Thymus (tissue), 11 donors: ENCODE results near the gene IER5L. TPM values are rescaled to one million over a fixed set of nuclear protein-coding genes. Genes with fewer than 3 reads are reported as not detected.

Experiments
- DNase-seq, 9 donors: peaks; one replicate each; pipeline ENCODE4 v3.0.0-alpha.2; 2013; ENCODE audit warnings: low spot score in 9 of 9, low read depth in 6 of 9, missing footprints in 1 of 9
- H3K27ac ChIP-seq, 2 donors: one replicate each; pipeline ENCODE4 v1.5.1; 2013; ENCODE audit warnings: control low read depth in 1 of 2, low read depth in 1 of 2, low read length in 1 of 2, mild to moderate bottlenecking in 1 of 2, moderate library complexity in 1 of 2
- H3K27me3 ChIP-seq, 2 donors: one replicate each; pipeline ENCODE4 v1.5.1; 2013; ENCODE audit warnings: low read length in 1 of 2; ENCODE audit not compliant: control insufficient read depth in 2 of 2, insufficient read depth in 1 of 2
- H3K36me3 ChIP-seq, 2 donors: one replicate each; pipeline ENCODE4 v1.5.1; 2013; ENCODE audit warnings: low read length in 1 of 2, mild to moderate bottlenecking in 1 of 2, moderate library complexity in 1 of 2; ENCODE audit not compliant: control insufficient read depth in 2 of 2, insufficient read depth in 2 of 2
- H3K4me1 ChIP-seq, 2 donors: one replicate each; pipeline ENCODE4 v1.5.1; 2013; ENCODE audit warnings: low read length in 2 of 2; ENCODE audit not compliant: control insufficient read depth in 2 of 2, insufficient read depth in 2 of 2
- H3K4me3 ChIP-seq, 2 donors: one replicate each; pipeline ENCODE4 v1.5.1; 2013; ENCODE audit warnings: low read length in 2 of 2, control low read depth in 1 of 2, mild to moderate bottlenecking in 1 of 2
- H3K9me3 ChIP-seq, 2 donors: one replicate each; pipeline ENCODE4 v1.5.1; 2013; ENCODE audit warnings: low read length in 1 of 2, mild to moderate bottlenecking in 1 of 2; ENCODE audit not compliant: control insufficient read depth in 2 of 2, insufficient read depth in 1 of 2
- WGBS: extraction: QIAGEN DNeasy Blood & Tissue Kit; methylation state at CpG from one replicate; pipeline ENCODE4 v1.1.7; 2013; 5-methylcytosine and 5-hydroxymethylcytosine counted together
- polyA plus RNA-seq: library from polyadenylated mRNA; stranded (reverse); fragments of 200-250 nt; gene quantifications from one replicate; pipeline ENCODE4 v1.2.3, GENCODE V29; 2013
- total RNA-seq: library from RNA; stranded (reverse); fragments of 120-200 nt; gene quantifications from one replicate; pipeline ENCODE4 v1.2.4, GENCODE V29; 2013
- donor health status: healthy.

Gene IER5L
- total and polyA plus RNA-seq, 2 donors, result 4.2 to 13.7 TPM

GRCh38 chr9:129182122-129182521 is 4.1 kb upstream of the IER5L start:
- Histone ChIP-seq H3K36me3 (no peaks in the 10 kb centered on the region), H3K4me1 (peaks cover 4 to 22% of the 10 kb centered on the region in 2 donors), H3K9me3 (peaks cover 0 to 5% of the 10 kb centered on the region in 2 donors), H3K27ac (no peak overlapping the region), H3K27me3 (peaks cover 6 to 35% of the 10 kb centered on the region in 2 donors), H3K4me3 (no peak overlapping the region)
- no peak for DNase-seq
- 99% methylated on average over 4 of the region's 4 CpGs for WGBS

GRCh38 chr9:129181246-129181645 is 3.2 kb upstream of the IER5L start:
- 80% methylated on average over 5 of the region's 5 CpGs for WGBS
- no peak for DNase-seq
- Histone ChIP-seq H3K36me3 (no peaks in the 10 kb centered on the region), H3K4me1 (peaks cover 12 to 30% of the 10 kb centered on the region in 2 donors), H3K4me3 (no peak overlapping the region), H3K9me3 (peaks cover 0 to 2% of the 10 kb centered on the region in 2 donors), H3K27ac (no peak overlapping the region), H3K27me3 (peaks cover 14 to 43% of the 10 kb centered on the region in 2 donors)

DNA sequence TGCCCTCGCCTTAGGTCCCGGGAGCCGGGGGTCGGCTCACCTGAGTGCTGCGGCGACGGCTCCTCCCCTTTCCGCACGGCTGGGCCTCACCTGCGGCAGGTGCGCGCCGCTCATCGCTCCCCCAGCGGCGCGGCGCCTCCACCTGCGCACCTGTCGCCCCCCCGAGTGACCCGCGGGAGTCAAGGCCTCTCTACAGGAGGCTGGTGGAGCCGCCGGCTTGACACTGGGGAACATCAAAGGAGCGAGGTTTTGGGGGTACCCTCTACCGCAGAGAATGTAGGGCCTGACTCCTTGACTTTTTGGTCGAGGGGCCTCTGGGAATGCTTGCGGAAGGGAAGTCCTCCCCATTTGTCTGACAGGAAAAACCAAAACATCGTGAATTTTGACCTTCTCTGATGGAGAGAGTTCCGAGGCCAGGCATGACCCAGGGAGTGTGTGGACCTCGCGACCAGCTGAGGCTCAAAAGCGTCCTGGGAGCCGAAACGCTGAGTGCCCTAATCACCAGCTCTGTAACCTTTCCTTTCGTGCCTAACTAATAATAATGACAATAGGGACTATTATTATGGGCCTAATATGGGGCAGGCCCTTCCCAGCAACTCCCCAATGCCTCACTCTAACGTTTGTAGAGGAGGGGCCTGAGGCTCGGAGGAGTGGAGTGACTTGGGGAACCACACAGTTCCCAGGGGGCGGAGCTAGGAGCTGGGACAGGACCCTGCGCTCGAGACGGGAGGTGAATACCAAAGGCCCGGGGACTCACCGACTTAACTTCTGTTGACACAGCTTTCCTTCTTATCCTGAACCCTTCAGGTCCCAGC is 714 bp upstream of the IER5L start:
- WGBS, result 32% methylated on average over 45 of the region's 45 CpGs
- DNase-seq, result peak in 1 of 9 donors; percentile 23

DNA sequence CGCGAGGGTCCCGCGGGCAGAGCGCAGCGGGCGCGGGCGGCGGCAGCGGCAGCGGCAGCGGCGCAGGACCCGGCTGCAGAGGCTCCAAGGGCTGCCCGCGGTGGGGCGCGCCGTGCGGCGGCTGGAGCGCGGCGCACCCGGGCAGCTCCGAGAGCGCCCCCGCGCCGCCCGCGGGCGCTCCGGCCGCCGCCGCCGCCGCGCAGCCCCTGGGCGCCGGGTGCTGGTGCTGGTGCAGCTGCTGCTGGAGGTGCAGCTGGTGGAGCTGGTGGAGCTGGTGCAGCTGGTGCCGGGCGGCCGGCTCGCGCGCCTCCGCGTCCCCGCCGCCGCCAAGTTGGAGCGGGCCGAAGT is 644 bp downstream of the IER5L start:
- Histone ChIP-seq H3K27me3 (peaks cover 39 to 80% of the 10 kb centered on the region in 2 donors), H3K36me3 (no peaks in the 10 kb centered on the region), H3K4me1 (peaks cover 24 to 51% of the 10 kb centered on the region in 2 donors), H3K4me3 (peak overlapping the region; percentile 56 to 73), H3K9me3 (peaks cover 0 to 17% of the 10 kb centered on the region in 2 donors), H3K27ac (peak overlapping the region in 1 of 2 donors; percentile 77)
- DNase-seq, result no peak
- WGBS, result under 1% methylated on average over 56 of the region's 56 CpGs

More for the DNA sequence above, 714 bp upstream of the IER5L start:
- H3K4me3 ChIP-seq, result peak overlapping the region in 1 of 2 donors; percentile 73
- H3K27me3 ChIP-seq, result peaks cover 30 to 66% of the 10 kb centered on the region in 2 donors
- peaks cover 23 to 48% of the 10 kb centered on the region in 2 donors for H3K4me1 ChIP-seq
- no peaks in the 10 kb centered on the region for H3K36me3 ChIP-seq
- H3K27ac ChIP-seq, result no peak overlapping the region
- peaks cover 0 to 17% of the 10 kb centered on the region in 2 donors for H3K9me3 ChIP-seq

DNA sequence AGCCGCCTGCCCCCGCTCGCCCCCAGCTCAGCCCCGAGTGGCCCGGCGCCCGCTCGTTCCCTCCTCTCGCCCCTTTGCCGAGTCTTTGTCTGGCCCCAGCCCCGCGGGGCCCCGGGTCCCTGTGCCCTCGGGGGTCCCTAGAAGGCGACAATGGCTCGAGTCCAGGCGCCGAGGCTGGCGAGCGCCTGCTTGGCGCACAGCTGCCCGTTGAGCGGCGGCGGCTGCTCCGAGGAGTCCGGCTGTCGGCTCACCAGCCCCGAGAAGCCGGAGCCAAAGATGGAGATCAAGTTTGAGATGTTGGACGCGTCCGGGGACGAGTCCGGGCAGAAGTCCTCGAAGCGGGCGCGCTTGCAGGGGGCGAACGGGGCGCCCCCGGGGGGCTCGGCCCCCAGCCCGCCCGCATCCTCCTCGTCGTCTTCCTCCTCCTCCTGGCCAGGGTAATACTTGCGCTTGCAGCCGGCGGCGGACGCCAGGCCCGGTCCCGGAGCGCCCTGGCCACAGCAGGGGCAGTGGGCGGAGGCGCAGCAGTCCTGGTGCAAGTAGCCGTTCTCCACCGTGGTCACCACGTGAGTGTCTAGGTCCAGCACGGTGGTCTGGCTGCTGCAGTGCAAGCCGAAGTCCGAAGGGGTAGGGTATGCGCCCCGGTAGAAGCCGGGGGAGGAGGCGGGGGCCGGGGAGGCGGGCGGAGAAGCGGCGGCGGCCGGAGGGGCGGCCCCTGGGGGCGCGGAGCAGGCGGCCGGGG is 1.2 kb downstream of the IER5L start:
- no peaks in the 10 kb centered on the region for H3K36me3 ChIP-seq
- H3K4me1 ChIP-seq, result peaks cover 24 to 51% of the 10 kb centered on the region in 2 donors
- H3K27me3 ChIP-seq, result peaks cover 41 to 85% of the 10 kb centered on the region in 2 donors
- under 1% methylated on average over 80 of the region's 80 CpGs for WGBS
- peak overlapping the region; percentile 37 to 85 for H3K27ac ChIP-seq
- H3K4me3 ChIP-seq, result peak overlapping the region; percentile 51 to 73
- peaks cover 0 to 17% of the 10 kb centered on the region in 2 donors for H3K9me3 ChIP-seq
- DNase-seq, result peak in 3 of 9 donors; percentile 21 to 41 (median 26)

- under 1% methylated on average over 47 of the region's 47 CpGs for WGBS
- Histone ChIP-seq H3K4me3 (peak overlapping the region; percentile 51 to 73), H3K27ac (peak overlapping the region; percentile 77 to 86), H3K4me1 (peaks cover 24 to 51% of the 10 kb centered on the region in 2 donors), H3K36me3 (no peaks in the 10 kb centered on the region), H3K9me3 (peaks cover 0 to 17% of the 10 kb centered on the region in 2 donors), H3K27me3 (peaks cover 41 to 89% of the 10 kb centered on the region in 2 donors)
- DNase-seq, result peak in 7 of 9 donors; percentile 51 to 81 (median 64)
These were observed 2.0 kb downstream of the IER5L start for GRCh38 chr9:129175825-129176633.

DNA sequence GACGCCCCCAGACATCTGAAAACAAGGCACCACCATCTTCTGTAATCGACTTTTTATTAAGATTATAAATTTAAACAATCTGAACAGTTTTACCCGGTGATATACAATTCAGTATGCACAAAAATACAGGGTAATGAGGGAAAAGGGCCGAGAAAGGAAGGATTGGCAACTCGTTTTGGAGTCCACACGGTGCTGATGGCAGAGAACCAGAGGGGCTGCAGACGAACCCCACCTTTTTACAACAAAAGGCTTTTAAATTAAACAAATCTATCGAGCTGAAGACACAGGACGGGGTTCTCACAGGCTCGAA is 2.6 kb downstream of the IER5L start:
- under 1% methylated on average over 10 of the region's 10 CpGs for WGBS
- peak overlapping the region; percentile 51 to 73 for H3K4me3 ChIP-seq
- peaks cover 24 to 51% of the 10 kb centered on the region in 2 donors for H3K4me1 ChIP-seq
- H3K27me3 ChIP-seq, result peaks cover 41 to 86% of the 10 kb centered on the region in 2 donors
- no peaks in the 10 kb centered on the region for H3K36me3 ChIP-seq
- no peak for DNase-seq
- peak overlapping the region; percentile 77 to 86 for H3K27ac ChIP-seq
- H3K9me3 ChIP-seq, result peaks cover 0 to 17% of the 10 kb centered on the region in 2 donors

DNA sequence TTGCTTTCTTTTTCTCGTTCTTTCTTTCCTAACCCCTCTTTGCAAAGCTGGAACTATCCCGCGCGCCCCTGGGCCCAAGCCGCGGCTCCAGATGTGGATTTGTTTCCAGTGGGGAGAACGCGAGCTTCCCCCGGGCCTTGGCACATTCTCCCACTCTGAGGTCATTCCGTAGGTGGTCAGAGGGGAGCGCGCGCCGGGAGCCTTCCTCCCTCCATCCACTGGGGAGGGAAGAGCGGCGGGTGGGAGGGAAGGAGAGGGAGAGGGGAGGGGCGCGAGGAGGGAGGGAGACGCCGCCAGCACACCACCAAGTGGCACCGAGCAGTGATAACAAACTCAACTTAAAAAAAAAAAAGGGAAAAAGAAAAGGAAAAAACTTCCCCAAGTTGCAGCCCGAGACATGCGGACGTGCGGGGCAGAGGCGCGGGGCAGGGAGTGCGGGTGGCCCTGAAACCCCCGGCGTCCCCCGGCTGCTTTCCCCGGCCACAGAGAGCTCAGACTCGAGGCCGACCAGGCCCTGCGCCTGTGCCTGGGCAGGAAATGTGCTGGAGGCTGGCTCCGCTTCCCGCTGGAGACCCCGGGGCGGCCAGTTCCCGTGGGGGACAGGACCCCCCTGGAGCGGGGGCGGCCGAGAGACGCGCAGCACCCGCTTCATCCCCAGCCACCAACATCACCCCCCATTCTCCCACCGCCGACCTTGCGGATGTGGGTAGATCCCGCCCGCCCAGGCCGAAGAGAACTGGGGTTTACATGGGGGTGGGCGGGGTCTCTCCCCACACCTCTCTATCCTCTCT is 3.1 kb downstream of the IER5L start:
- 1% methylated on average over 53 of the region's 53 CpGs for WGBS
- Histone ChIP-seq H3K27me3 (peaks cover 41 to 83% of the 10 kb centered on the region in 2 donors), H3K4me3 (peak overlapping the region; percentile 51 to 73), H3K9me3 (peaks cover 0 to 17% of the 10 kb centered on the region in 2 donors), H3K27ac (peak overlapping the region; percentile 77 to 86), H3K36me3 (no peaks in the 10 kb centered on the region), H3K4me1 (peaks cover 24 to 51% of the 10 kb centered on the region in 2 donors)
- DNase-seq, result peak in 5 of 9 donors; percentile 24 to 66 (median 41)
